Esophagus squamous epithelium (tissue), 4 donors: ENCODE measurements around the gene IL18R1.

Experiments used
- CTCF ChIP-seq, 6 experiments: fragments of 450-650 bp in 4 of 6; fragments of 200-600 bp in 2 of 6; sonication (generic) in 2 of 6; IDR thresholded peaks; one replicate each; pipeline ENCODE4 v1.5.1; 2016 to 2019; ENCODE audit warnings: antibody characterized with exemption in 6 of 6, mild to moderate bottlenecking in 4 of 6, moderate library complexity in 4 of 6
- POLR2A ChIP-seq, 4 donors: fragments of 450-650 bp; IDR thresholded peaks; one replicate each; pipeline ENCODE4 v1.6.1; 2017; ENCODE audit warnings: antibody characterized with exemption in 4 of 4, mild to moderate bottlenecking in 4 of 4, moderate library complexity in 3 of 4

- TF ChIP-seq CTCF (IDR thresholded peaks at IDR 0.05) (no peak), POLR2A (IDR thresholded peaks at IDR 0.05) (no peak)
Observed at GRCh38 chr2:102356741-102357140, 1.1 kb downstream of the IL18R1 start.
